Measurements from ENCODE around the gene C5orf22.

GRCh38 chr5:31534527-31535046 lies 2.5 kb downstream of the C5orf22 start:
- TF ChIP-seq CTCF (conservative IDR thresholded peaks at IDR 0.05): no peak
- TF ChIP-seq ZFX (IDR thresholded peaks at IDR 0.05): no peak
